Measurements from ENCODE around the gene FFAR1. TPM values are rescaled to one million over a fixed set of nuclear protein-coding genes. Genes with fewer than 3 reads are reported as not detected.
A peak's percentile ranks its signal among the peaks of the same experiment; 100 is the strongest.
"Not testable (repeated sequence)": the region's sequence is repeated elsewhere in the genome, so short reads cannot be mapped to it uniquely, and the experiment has no call there.

FFAR1 gene
- total RNA-seq, 1 experiment from 2014 or later: not detected

DNA sequence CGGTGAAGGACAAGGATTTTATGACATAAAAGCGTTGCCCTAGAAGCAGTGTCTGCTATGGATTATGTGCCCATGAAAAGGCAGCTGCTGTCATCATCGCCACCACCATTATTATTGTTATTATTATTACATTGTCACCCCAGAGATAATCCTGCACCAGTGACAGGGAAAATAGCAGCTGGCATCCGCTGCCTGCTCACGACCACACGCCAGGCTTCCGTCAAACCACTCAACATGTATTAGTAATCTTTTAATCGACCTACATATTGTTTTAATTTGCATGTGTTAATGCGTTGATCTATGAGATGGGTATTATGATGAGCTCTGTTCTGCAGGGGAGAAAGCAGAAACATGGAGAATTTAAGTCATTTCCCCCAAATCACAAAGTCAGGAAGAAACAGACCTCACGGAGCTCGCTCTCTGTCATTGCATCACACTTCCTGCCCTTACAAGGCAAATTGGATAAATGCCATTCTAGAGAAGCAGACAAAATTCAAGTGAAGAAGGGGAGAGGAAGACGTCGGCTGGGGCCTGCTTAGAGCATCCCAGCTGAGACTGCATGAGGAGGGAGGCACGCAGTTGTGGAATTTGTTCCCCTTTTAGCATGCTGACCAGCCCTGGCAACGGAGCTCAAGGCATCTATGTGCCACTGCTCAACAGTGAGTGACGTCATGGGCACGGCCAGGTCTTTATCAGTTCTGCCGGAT, 10.3 kb downstream of the FFAR1 start, which contains the start of gene FFAR3:
Gene FFAR3, plus strand, starts transcription at position 594 of the 707 bp plus-strand sequence. CDS start 431 bp downstream, outside the sequence.
- DNase-seq: peak in 1 of 2 experiments; percentile 13
- Mint-ChIP-seq H3K4me1 (ENCODE audit: low read depth, unreplicated experiment) (peaks cover 8% of the 10 kb centered on the region), H3K4me3 (ENCODE audit: unreplicated experiment) (no peak within 1 kb of the TSS), H3K9me3 (ENCODE audit: unreplicated experiment) (no peaks in the 10 kb centered on the region), H3K36me3 (ENCODE audit: insufficient read depth, unreplicated experiment) (no peaks in the 10 kb centered on the region), H3K27me3 (ENCODE audit: insufficient read depth, unreplicated experiment) (no peaks in the 10 kb centered on the region), H3K27ac (ENCODE audit: unreplicated experiment) (no peak within 1 kb of the TSS)
- TF ChIP-seq, protein P1, sequence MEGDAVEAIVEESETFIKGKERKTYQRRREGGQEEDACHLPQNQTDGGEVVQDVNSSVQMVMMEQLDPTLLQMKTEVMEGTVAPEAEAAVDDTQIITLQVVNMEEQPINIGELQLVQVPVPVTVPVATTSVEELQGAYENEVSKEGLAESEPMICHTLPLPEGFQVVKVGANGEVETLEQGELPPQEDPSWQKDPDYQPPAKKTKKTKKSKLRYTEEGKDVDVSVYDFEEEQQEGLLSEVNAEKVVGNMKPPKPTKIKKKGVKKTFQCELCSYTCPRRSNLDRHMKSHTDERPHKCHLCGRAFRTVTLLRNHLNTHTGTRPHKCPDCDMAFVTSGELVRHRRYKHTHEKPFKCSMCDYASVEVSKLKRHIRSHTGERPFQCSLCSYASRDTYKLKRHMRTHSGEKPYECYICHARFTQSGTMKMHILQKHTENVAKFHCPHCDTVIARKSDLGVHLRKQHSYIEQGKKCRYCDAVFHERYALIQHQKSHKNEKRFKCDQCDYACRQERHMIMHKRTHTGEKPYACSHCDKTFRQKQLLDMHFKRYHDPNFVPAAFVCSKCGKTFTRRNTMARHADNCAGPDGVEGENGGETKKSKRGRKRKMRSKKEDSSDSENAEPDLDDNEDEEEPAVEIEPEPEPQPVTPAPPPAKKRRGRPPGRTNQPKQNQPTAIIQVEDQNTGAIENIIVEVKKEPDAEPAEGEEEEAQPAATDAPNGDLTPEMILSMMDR (IDR thresholded peaks at IDR 0.05; ENCODE audit: insufficient read depth in 1 of 2, low read depth in 1 of 2, low read length in 1 of 2, severe bottlenecking in 1 of 2, unreplicated experiment in 1 of 2): no peak
- ChIA-PET POLR2A (no interaction called here), CTCF (no interaction called here)
- intact Hi-C loops (cut with micrococcal nuclease; ENCODE audit: unreplicated experiment): no loop called here
- Histone ChIP-seq H3K27me3 (replicated peaks; ENCODE audit: control insufficient read depth, insufficient read depth, low read length) (no peaks in the 10 kb centered on the region; the same call in 1 of the 2 replicates), H3K36me3 (ENCODE audit: control insufficient read depth, insufficient read depth, low read length) (no peaks in the 10 kb centered on the region), H3K4me1 (no peaks in the 10 kb centered on the region), H3K4me3 (ENCODE audit: low read depth, low read length) (no peak within 1 kb of the TSS), H3K9me3 (no peaks in the 10 kb centered on the region)
- no TSS peak for BruUV-seq (replicated peaks)

DNA sequence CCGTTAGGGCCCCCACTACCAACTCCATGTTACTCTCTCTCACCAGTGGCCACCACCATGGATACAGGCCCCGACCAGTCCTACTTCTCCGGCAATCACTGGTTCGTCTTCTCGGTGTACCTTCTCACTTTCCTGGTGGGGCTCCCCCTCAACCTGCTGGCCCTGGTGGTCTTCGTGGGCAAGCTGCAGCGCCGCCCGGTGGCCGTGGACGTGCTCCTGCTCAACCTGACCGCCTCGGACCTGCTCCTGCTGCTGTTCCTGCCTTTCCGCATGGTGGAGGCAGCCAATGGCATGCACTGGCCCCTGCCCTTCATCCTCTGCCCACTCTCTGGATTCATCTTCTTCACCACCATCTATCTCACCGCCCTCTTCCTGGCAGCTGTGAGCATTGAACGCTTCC, 11.1 kb downstream of the FFAR1 start:
- H3K36me3 ChIP-seq (ENCODE audit: control insufficient read depth, insufficient read depth, low read length); H3K9me3 Mint-ChIP-seq (ENCODE audit: unreplicated experiment); H3K4me1 Mint-ChIP-seq (ENCODE audit: low read depth, unreplicated experiment); H3K4me1 ChIP-seq; H3K4me3 Mint-ChIP-seq (ENCODE audit: unreplicated experiment); H3K4me3 ChIP-seq (ENCODE audit: low read depth, low read length); H3K27ac Mint-ChIP-seq (ENCODE audit: unreplicated experiment); intact Hi-C loops (cut with micrococcal nuclease; ENCODE audit: unreplicated experiment); H3K27me3 ChIP-seq (replicated peaks; ENCODE audit: control insufficient read depth, insufficient read depth, low read length); H3K9me3 ChIP-seq; BruUV-seq (replicated peaks); H3K36me3 Mint-ChIP-seq (ENCODE audit: insufficient read depth, unreplicated experiment); POLR2A ChIA-PET; CTCF ChIA-PET; H3K27me3 Mint-ChIP-seq (ENCODE audit: insufficient read depth, unreplicated experiment): not testable (repeated sequence)
- DNase-seq: peak in 1 of 2 experiments; percentile 12

DNA sequence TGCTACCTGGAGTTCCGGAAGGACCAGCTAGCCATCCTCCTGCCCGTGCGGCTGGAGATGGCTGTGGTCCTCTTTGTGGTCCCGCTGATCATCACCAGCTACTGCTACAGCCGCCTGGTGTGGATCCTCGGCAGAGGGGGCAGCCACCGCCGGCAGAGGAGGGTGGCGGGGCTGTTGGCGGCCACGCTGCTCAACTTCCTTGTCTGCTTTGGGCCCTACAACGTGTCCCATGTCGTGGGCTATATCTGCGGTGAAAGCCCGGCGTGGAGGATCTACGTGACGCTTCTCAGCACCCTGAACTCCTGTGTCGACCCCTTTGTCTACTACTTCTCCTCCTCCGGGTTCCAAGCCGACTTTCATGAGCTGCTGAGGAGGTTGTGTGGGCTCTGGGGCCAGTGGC, 11.7 kb downstream of the FFAR1 start:
- H3K9me3 ChIP-seq; POLR2A ChIA-PET; H3K27ac Mint-ChIP-seq (ENCODE audit: unreplicated experiment); DNase-seq; H3K27me3 Mint-ChIP-seq (ENCODE audit: insufficient read depth, unreplicated experiment); H3K4me3 ChIP-seq (ENCODE audit: low read depth, low read length); H3K4me1 ChIP-seq; H3K36me3 ChIP-seq (ENCODE audit: control insufficient read depth, insufficient read depth, low read length); H3K36me3 Mint-ChIP-seq (ENCODE audit: insufficient read depth, unreplicated experiment); CTCF ChIA-PET; intact Hi-C loops (cut with micrococcal nuclease; ENCODE audit: unreplicated experiment); H3K27me3 ChIP-seq (replicated peaks; ENCODE audit: control insufficient read depth, insufficient read depth, low read length); H3K4me1 Mint-ChIP-seq (ENCODE audit: low read depth, unreplicated experiment); H3K9me3 Mint-ChIP-seq (ENCODE audit: unreplicated experiment); H3K4me3 Mint-ChIP-seq (ENCODE audit: unreplicated experiment); BruUV-seq (replicated peaks): not testable (repeated sequence)

DNA sequence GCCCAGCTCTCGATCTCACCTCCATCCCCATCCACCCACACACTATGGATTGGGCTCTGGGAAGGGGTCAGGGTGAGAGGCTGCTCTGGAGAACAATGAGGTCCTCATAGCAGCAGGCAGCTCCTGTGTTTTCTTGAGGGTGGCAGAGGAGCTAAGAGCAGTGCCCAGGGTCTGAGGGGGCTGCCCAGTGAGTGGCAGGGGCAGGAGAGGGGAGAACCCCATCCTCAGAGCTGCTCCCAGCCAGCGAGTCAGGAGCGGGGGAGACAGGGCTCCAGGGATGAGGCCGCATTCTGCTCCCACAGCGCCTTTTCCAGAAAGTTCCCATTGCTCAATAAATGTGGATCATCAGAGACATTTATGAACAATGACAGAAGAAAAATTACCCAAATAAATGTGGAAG, 12.4 kb downstream of the FFAR1 start:
- H3K4me3 ChIP-seq (ENCODE audit: low read depth, low read length); H3K27me3 Mint-ChIP-seq (ENCODE audit: insufficient read depth, unreplicated experiment); H3K36me3 Mint-ChIP-seq (ENCODE audit: insufficient read depth, unreplicated experiment); H3K27me3 ChIP-seq (replicated peaks; ENCODE audit: control insufficient read depth, insufficient read depth, low read length); H3K36me3 ChIP-seq (ENCODE audit: control insufficient read depth, insufficient read depth, low read length); H3K27ac Mint-ChIP-seq (ENCODE audit: unreplicated experiment); H3K4me3 Mint-ChIP-seq (ENCODE audit: unreplicated experiment); H3K4me1 Mint-ChIP-seq (ENCODE audit: low read depth, unreplicated experiment); H3K4me1 ChIP-seq; H3K9me3 Mint-ChIP-seq (ENCODE audit: unreplicated experiment); BruUV-seq (replicated peaks); CTCF ChIA-PET; H3K9me3 ChIP-seq; POLR2A ChIA-PET; DNase-seq; intact Hi-C loops (cut with micrococcal nuclease; ENCODE audit: unreplicated experiment): not testable (repeated sequence)

All from Caco-2 (cell line).